ENCODE measurements around the gene FZD8.

DNA sequence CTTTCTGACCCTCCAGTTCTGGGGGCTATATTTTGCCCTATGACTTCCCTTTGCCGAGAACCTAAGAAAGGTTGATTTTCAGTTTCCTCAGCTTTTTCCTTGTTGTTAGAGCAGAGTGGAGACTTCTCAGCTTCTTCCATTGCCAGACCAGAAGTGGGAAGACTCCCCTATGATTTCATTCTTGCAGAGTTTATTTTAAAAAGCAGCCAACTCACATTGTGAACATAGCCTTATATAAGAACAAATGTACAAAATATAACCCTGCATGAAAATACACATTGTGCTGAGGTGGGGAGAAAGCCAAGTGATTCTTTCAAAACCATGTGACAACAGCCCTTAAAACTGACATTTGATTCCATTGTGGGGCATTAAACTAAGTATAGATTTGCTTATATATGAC, 33.8 kb upstream of the FZD8 start:
- TF ChIP-seq, protein P1, sequence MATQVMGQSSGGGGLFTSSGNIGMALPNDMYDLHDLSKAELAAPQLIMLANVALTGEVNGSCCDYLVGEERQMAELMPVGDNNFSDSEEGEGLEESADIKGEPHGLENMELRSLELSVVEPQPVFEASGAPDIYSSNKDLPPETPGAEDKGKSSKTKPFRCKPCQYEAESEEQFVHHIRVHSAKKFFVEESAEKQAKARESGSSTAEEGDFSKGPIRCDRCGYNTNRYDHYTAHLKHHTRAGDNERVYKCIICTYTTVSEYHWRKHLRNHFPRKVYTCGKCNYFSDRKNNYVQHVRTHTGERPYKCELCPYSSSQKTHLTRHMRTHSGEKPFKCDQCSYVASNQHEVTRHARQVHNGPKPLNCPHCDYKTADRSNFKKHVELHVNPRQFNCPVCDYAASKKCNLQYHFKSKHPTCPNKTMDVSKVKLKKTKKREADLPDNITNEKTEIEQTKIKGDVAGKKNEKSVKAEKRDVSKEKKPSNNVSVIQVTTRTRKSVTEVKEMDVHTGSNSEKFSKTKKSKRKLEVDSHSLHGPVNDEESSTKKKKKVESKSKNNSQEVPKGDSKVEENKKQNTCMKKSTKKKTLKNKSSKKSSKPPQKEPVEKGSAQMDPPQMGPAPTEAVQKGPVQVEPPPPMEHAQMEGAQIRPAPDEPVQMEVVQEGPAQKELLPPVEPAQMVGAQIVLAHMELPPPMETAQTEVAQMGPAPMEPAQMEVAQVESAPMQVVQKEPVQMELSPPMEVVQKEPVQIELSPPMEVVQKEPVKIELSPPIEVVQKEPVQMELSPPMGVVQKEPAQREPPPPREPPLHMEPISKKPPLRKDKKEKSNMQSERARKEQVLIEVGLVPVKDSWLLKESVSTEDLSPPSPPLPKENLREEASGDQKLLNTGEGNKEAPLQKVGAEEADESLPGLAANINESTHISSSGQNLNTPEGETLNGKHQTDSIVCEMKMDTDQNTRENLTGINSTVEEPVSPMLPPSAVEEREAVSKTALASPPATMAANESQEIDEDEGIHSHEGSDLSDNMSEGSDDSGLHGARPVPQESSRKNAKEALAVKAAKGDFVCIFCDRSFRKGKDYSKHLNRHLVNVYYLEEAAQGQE (tag by site-specific recombination; IDR thresholded peaks at IDR 0.05), result no peak
- TF ChIP-seq ZNF571 (tag by site-specific recombination; IDR thresholded peaks at IDR 0.05), result no peak
- TF ChIP-seq, protein P2, sequence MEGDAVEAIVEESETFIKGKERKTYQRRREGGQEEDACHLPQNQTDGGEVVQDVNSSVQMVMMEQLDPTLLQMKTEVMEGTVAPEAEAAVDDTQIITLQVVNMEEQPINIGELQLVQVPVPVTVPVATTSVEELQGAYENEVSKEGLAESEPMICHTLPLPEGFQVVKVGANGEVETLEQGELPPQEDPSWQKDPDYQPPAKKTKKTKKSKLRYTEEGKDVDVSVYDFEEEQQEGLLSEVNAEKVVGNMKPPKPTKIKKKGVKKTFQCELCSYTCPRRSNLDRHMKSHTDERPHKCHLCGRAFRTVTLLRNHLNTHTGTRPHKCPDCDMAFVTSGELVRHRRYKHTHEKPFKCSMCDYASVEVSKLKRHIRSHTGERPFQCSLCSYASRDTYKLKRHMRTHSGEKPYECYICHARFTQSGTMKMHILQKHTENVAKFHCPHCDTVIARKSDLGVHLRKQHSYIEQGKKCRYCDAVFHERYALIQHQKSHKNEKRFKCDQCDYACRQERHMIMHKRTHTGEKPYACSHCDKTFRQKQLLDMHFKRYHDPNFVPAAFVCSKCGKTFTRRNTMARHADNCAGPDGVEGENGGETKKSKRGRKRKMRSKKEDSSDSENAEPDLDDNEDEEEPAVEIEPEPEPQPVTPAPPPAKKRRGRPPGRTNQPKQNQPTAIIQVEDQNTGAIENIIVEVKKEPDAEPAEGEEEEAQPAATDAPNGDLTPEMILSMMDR (tag by site-specific recombination; IDR thresholded peaks at IDR 0.05), result no peak
